Glomerular endothelial cell (primary cell): ENCODE measurements around the gene NUMB. TPM values are rescaled to one million over a fixed set of nuclear protein-coding genes. Genes with fewer than 3 reads are reported as not detected.
A peak's percentile ranks its signal among the peaks of the same experiment; 100 is the strongest.

Source experiments
- DNase-seq: peaks from one replicate; pipeline ENCODE4 v3.0.0-alpha.2; 2011; ENCODE audit warnings: low read depth, low spot score; ENCODE audit errors: extremely low read depth
- total RNA-seq: library from RNA; depleted of rRNA; stranded (reverse); fragments of >200 nt; gene quantifications from 2 replicates; pipeline ENCODE4 v1.2.3, GENCODE V29; 2015

NUMB gene
- total RNA-seq, 1 donor from 2014 or later, result 77.6 TPM

DNA sequence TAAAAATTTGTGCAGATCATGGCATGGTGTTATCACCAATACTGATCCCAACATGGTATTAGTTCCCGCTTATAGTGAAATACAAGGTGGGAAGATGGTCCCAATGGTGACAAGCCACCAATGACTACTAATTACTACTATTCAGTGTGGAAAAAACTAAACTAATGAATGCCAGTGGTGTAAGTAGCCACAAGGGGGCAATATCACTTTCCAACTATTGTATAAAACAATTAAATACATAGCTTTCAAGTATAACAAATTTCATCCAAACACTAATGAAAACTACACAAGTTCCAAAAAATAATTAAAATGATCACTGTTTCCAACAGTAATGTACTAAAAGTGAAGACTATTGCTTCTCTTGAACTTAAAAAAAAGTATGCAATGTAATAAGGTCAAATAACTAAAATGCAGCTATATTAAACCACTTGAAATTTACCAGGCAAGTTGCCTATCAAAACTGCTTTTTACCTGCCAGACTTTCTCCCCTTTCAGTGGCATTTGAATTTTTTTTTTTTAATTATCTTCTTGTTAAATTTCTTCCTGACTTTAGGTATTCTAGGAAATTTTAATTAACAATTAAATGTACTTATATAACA, 163.0 kb downstream of the NUMB start:
- DNase-seq, result peak; percentile 48

DNA sequence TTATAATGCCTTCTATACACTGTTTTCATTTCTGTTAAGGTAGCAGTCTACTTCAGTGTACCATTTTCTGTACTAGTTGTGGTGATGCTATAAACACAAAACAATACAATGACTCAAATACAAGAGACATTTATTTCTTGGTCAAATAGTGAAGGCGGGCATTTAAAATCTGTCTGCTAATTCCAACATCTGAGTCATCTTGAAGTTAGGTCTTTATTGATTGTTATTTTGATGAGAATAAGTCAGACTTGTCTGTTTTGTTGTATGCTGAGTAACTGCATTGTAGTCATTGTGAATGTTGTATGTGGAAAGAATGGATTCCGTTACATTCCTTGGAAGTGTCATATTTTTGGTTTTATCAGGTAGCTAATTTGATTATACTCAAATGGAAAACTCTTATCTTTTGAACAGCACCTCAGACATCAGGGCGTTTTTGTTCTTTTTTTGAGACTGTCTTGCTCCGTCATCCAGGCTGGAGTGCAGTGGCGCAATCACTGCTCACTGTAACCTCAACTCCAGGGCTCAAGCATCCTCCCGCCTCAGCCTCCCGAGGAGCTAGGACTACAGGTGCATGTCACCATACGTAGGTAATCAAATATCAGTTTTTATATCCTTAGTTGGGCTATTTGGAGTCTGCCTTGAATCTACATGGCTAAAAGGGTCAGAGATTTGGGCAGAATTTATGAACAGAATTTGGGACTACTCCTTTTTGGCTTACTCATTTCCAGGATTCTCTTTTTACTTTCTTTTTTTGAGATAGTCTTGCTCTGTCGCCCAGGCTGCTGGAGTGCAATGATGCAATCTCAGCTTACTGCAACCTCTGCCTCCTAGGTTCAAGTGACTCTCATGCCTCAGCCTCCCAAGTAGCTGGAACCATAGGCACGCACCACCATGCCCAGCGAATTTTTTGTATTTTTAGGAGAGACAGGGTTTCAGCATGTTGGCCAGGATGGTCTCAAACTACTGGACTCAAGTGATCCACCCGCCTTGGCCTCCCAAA, 164.3 kb downstream of the NUMB start:
- DNase-seq, result no peak

- no peak for DNase-seq
Observed at GRCh38 chr14:73290279-73290678, 168.1 kb downstream of the NUMB start.

- DNase-seq, result no peak
Observed at GRCh38 chr14:73289729-73290128, 168.6 kb downstream of the NUMB start.

DNA sequence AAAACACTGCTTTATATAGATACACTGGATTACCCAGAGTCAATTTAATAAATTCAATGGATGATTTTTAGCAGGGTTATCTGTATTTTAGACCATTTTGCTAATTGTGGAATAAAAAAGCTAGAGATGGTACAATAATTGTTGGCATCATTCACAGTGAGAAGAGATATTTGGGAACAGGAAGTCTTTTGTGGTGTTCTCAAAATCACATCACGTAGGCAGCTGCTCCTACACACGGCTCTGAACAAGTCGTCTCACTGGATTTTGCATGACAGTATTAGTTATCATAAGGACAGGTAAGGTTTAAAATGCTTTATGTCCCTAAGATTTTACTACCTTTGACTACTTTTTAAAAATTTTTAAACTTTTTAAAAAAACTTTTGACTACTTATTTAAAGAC, 169.0 kb downstream of the NUMB start:
- DNase-seq, result no peak

DNA sequence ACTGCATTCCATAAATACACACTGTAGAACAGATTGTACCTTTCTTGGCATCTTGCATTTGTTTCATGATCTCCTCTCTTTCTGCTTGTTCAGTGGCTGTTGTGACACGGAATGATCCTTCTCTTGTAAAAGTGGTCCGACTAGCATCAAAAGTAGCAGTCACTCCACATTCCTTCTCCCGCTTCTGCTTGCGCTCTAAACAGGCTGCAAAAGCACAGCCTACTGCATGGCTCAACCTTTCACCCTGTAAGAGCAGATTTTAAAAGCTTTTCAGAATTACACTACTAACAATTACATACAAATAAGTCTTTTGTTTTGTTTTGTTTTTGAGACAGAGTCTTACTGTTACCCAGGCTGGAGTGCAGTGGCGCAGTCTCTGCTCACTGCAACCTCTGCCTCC, 171.3 kb downstream of the NUMB start:
- DNase-seq, result no peak

DNA sequence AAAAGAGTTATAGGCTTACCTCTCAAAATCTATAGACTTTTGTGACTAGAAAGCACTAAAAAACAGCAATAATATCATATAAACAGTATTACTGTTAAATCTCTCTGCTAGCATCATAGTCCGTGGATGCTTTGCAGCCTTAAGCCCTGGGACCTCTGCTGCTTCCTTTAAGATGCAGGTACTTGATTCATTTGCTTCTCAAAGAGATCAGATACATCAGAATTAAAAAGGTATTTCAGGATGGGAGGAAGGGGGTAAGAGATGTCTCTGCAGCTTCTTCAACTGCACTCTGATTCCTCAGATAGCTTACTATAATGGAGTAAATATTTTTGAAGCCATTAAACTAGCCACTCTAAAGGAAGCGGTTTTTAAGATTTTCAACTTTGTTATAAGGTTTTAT, 171.7 kb downstream of the NUMB start:
- DNase-seq, result no peak

- DNase-seq, result no peak
Observed at GRCh38 chr14:73285979-73286378, 172.4 kb downstream of the NUMB start.

DNA sequence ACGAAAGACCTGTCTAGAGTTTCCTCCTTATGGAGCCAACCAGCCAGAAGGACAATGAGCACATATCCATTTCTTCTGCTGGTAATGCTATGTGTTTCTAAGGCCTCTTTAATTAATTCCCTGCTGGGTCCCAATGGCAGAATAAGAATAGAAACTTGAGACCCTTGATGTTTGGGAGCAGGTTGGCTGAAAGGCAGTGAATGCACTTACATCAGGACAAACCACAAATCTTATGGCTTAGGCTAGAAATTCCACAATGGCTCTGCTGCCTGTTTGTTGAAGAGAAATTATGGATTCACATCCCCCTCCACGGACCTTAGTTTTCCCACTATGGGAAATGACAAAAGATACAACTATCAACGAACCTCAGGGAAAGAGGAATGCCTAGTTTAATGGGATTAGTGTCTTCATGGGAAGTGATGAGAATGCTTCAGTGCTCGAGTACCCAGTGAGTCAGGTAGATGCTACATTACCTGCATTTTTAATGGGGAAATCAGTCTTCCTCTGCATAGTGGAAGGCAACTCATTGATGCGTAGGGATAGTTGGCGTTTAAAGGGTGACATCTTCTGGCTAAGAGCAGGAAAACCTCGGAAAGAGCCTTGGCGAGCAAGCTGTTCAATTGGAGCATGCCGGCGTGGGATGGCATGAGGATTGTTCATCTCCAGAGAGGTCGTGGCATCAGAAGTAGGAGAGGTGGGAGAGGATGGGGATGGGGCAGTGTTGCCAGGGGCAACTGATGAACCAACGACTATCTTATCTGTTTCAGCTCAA, 174.6 kb downstream of the NUMB start:
- no peak for DNase-seq

DNA sequence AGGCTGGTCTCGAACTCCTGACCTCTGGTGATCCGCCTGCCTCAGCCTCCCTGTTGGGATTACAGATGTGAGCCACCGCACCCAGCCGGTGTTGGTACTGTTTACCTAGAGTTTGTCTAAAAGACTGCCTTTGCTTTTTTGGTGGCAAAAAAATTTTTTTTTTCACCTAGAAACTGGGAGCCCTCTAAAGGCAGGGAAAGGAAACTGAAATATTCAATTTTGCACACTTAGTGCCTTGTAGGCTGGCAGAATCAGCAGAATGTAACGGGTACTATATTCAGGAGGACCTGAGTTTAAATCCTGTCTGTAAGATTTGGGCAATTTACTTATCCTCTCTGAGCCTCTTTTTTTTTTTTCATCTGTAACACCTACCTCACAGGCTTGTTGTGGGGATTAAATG, 177.4 kb downstream of the NUMB start:
- DNase-seq, result no peak

DNA sequence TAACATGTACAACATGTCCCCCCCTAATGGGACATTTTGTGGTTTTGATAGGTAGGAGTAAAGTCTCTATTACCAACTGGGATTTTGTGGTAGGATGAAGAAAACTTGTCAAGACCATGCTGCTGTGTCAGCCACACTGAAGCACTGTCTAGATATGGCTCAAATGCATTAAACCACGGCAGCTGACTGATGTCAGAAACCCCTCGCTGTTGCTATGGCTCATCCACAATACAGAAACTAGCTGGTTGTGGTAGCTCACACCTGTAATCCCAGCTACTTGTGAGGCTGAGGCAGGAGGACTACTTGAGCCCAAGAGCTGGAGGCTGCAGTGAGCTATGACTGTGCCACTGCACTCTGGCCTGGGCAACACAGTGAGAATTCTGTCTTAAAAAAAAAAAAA, 181.0 kb downstream of the NUMB start:
- no peak for DNase-seq

DNA sequence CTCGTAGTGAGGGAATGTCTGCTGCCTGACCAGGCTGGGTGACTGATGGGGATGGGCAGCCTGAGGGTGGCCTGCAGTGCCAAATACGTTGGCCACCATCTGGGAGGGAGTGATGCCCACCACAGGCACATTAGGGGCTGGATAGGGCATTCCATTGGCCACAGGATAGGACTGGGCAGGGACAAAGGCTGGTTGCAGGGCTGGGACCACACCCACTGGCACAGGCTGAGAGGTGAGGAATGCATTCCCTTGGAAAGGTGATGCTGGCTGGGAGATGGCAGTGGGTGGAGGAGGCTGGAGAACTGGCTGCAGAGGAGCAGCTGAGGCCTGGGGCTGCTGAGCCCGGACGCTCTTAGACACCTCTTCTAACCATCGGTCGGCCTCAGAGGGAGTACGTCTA, 181.5 kb downstream of the NUMB start:
- no peak for DNase-seq

- no peak for DNase-seq
Observed at GRCh38 chr14:73273799-73274198, 184.5 kb downstream of the NUMB start.

GRCh38 chr14:73272393-73272792, 186.0 kb downstream of the NUMB start:
- DNase-seq, result no peak

DNA sequence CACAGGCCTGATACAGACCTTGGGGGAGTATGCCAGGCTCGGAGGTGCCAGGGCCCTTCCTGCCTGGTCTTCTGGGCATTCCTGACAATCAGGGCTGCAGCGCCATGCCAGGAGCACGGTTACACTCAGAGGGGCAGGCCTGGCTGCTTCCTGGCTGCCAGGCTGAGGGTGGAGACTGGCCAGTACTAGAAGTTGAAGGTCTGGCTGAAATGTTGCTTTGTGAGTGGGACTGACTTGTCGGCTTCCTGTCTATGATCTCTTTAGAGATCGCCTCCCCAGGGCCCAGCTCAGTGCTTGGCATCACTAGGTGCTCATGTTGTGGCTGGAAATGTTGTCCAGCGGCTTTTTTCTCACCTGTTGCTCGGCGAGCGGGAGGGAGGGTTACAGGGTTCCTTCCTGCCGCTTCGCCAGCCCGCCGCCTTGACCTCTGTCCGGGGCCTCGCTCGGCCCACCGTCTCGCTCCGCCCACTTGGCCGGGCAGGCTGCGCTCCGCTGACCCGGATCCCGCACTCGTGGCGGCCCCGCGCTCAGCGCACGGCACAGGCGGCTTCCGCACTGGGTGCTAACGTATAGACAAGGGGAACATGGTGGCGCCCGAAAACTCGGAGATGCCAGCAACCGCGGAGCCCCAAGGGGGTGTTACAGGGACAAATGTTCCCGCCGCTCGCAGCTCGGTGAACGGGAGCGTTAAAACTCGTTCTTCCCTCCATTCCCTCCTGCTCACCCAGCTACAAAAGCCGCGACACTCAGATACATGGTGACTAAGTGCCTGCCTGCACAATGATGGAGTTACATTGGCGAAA, 188.4 kb downstream of the NUMB start:
- no peak for DNase-seq

DNA sequence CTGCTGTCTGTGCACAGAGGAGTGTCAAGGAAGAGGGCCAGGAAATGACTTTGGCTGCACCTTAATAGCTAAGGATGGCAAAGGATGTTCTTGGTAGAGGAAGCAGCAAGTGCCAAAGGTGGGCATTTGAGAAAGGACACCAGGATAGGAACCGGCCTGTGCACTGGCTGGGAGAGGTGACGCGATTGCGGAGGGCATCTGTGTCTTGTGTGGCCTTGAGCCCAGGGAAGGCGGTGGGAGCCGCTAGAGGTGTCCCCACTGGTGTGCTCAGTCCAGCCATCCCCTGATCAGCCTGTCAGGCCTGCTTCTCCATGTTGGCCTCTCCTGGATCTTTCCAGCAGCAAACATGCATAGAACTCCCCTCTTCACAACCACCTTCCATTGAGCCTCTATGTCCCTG, 190.9 kb downstream of the NUMB start:
- DNase-seq, result no peak

GRCh38 chr14:73266317-73266716, 192.0 kb downstream of the NUMB start:
- DNase-seq, result no peak

DNA sequence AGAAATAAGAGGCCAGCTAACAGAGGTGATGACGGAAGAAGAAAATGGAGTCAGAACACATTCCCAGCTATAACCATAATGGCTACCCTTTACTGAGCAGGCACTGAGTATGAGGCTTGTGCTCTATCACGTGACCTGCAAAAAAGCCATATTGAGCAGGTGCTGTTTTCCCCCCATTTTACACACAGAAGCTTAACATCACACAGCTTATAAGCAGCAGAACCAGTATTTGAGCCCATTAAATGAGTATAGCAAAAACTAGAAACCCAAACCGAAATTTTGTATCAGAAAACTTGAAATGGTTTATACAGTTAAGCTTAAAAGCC, 192.7 kb downstream of the NUMB start:
- no peak for DNase-seq

- no peak for DNase-seq
Observed at GRCh38 chr14:73264885-73265720, 193.2 kb downstream of the NUMB start.
